CD4-positive, alpha-beta T cell treated with Interleukin-21 for 1 hour (primary cell): Measurements from ENCODE around the gene MANSC1.
"Not testable (repeated sequence)": the region's sequence is repeated elsewhere in the genome, so short reads cannot be mapped to it uniquely, and the experiment has no call there.

ENCODE experiments used
- DNase-seq: peaks from one replicate; pipeline ENCODE4 v3.0.0-alpha.2; 2020

MANSC1 gene

GRCh38 chr12:12323118-12323517 is 26.9 kb downstream of the MANSC1 start:
- DNase-seq = no peak

- no peak for DNase-seq
Observed at GRCh38 chr12:12319451-12320183, 30.4 kb downstream of the MANSC1 start.

- no peak for DNase-seq
Observed at GRCh38 chr12:12315838-12316237, 34.2 kb downstream of the MANSC1 start.

DNA sequence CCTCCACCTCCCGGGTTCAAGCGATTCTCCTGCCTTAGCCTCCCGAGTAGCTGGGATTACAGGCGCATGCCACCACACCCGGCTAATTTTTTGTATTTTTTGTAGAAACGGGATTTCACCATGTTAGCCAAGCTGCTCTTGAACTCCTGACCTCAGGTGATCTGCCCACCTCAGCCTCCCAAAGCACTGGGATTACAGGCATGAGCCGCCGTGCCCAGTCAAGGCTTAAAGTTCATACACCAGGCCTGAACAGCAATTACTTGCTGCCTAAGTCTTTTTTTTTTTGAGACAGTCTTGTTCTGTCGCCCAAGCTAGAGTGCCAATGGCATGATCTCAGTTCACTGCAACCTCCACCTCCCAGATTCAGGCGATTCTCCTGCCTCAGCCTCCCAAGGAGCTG is 39.3 kb downstream of the MANSC1 start:
- not testable (repeated sequence) for DNase-seq

DNA sequence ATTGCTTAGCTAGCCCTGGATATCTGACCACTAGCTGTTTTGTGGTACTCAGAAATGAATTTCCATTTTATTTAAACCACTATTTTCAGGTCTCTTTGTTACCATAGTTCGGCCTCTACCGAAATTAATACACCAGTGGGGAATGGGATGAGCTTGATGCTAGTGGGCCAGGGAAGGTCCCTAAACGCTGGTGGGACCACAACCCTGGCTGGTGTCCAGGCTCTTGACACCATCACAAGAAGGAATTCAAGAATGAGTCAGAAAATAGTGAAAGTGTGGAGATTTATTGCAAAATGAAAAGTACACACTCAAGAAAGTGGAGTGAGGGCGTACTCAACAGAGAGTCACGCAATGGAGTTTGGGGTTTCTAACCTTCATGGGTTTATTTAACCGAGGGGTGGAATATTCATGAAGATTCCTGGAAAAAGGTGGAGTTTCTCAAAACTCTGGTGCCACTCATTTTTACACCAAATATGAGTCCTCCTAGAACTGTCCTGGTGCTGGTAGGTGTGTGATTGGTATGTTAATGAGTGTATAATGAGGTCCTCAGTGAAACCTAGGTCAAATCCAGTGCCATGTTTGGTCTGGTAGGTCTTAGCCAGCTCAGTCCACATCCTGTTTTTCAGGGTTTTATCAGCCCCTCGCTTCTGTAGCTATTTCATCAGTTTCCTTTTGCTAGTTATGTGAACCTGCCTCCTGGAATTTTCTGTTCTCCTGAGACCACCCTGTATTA is 44.3 kb downstream of the MANSC1 start:
- DNase-seq = no peak

DNA sequence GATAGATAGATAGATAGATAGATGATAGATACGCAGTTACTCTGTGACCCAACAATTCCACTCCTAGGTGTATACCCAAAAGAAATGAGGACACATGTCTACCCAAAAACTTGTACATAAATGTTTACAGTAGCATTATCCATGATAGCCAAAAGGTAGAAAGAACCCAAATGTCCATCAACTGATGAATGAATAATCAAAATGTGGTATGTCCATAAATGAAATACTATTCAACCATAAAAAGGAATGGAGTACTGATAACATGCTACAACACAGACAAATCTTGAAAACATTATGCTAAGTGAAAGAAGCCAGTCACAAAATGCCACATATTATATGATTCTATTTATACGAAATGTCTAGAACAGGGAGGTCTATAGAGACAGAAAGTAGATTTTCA is 47.1 kb downstream of the MANSC1 start:
- DNase-seq = no peak

DNA sequence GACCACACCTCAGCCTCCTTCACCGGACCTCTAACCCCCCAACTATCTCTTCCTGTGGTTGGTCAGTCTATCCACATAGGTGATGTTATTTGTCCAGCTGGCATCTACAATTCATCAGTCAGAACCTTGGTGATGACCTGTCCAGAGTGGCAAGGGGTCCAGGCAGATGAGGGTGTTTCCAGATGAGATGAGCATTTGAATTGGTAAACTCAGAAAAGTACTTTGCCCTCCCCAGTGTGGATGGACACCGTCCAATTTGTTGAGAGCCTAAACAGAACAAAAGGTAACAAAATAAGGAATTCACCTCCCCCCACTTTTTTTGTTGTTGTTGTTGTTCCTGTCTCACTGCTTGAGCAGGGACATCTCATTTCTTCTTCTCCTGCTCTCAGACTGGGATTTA is 48.9 kb downstream of the MANSC1 start:
- DNase-seq = no peak

DNA sequence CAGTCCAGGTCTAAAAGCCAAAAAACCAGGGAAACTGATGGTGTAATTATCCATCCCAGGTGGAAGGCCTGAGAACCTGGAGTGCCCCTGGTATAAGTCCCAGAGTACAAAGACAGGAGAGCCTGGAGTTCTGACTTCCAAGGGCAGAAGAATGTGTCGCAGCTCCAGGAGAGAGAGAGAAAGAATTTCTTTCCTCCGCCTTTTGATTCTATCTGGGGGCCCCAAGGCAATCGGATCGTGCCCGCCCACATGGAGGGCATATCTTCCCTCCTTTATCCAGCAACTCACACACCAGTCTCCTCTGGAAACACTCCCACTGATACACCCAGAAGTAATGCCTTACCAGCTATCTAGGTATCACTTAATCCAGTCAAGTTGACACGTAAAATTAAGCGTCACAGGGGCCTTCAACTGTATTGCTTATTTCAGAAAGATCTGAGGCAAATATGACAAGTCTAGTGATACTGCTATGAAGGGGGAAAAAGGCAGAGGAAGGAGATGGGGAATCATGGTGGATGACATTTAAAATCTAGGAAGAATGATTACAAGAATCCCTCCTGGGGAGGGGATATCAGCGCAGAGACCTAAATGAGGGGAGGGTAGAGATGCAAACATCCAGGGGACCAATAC is 52.7 kb downstream of the MANSC1 start:
- DNase-seq = no peak

- DNase-seq = no peak
Observed at GRCh38 chr12:12294215-12295005, 55.6 kb downstream of the MANSC1 start.

DNA sequence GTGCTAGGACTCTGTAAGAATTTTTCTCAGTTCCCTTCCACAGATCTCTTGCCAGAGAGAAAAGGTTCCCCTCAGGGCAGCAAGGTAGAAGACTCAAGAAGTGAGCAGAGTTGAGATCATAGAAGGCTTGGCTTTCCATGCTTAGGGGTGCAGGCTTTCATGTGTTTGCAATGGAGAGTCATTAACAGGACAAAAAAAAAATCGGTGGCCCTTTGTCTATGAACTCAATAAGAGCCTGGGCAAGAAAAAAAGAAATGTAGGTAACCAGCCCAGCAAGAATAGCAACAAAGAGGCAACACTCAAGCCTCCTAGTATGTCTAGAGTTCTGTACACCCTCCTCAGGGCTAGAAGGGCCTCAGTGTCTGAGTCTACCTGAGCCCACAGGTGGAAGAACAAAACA is 59.8 kb downstream of the MANSC1 start:
- DNase-seq = no peak

DNA sequence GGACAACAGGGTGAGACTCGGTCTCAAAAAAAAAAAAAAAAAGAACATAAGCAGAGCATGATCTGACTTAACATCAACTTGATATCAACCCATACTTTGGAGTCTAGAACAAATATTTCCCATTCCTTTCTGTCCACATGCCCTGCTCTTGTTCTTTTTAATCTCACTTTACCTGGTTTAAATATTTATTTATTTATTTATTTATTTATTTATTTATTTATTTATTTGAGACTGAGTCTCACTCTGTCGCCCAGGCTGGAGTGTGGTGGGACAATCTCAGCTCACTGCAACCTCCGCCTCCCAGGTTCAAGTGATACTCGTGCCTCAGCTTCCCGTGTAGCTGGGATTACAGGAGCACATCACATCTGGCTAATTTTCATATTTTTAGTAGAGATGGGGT is 63.6 kb downstream of the MANSC1 start:
- no peak for DNase-seq

DNA sequence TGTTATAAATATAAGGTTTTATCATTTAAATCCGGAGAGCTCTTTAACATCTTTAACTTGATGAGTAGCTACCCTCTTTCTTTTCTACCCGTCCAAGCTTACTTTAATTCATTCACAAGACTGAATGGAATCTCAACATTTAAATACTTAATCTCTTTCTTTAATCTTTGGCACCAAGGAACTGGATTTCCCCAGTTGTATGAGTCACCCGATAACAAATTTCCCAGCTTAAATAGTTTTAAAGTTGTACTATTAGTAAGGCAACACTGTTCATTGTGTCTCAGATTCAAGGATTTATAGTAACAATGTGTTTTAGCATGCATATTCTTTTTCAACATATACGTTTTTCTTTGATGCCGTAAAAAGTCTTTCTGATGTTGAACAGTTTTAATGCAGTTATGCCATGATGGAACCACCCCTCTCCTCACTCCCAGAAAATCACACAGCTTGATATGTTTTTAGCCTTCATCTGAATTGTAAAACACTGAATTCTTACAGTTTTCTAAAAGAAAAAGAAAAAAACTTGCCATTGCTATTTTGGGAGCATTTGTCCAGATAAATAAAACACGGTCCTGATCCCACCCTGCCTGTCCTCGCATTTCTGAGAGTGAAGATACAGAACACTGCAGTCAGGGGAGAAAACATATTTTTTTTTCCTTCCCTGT is 67.1 kb downstream of the MANSC1 start:
- no peak for DNase-seq

DNA sequence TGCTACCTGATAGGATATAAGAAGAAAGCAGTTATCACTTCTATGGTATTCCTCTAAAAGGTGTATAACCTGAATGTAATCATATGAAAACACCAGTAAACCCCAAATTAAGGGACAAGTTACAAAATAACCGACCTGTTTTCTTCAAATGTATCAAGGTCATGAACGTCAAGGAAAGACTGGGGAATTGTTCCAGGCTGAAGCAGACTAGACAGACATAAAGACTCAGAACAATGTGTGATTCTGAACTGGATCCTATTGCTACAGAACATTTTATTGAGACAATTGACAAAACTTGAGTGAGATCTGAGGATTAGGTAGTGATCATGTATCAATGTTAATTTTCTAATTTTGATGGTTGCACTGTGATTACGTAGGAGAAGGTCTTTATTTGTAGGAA is 67.8 kb downstream of the MANSC1 start:
- no peak for DNase-seq

DNA sequence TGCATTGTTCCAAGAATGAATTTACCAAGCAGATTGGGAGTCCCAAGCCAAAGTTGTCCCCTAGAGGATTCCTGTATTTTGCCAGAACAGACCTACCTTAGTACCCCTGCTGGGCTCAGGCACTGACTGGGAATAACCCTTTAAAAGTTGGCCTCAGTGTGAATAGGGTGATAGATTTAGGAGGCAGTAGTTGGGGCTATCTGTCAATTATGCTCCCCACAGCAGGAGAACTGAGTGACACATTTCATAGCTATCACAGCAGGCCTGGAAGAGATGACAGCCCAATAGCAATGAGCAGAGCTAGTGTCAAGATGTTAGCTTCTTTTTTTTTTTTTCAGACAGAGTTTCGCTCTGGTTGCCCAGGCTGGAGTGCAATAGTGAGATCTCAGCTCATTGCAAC is 68.9 kb downstream of the MANSC1 start:
- no peak for DNase-seq

GRCh38 chr12:12278899-12279298 is 71.1 kb downstream of the MANSC1 start:
- no peak for DNase-seq
